HG03565 (cell line): ENCODE data around the gene TERT.
"Not testable (repeated sequence)": the region's sequence is repeated elsewhere in the genome, so short reads cannot be mapped to it uniquely, and the experiment has no call there.

Source experiments
- ATAC-seq: cut with Tn5 transposase; IDR thresholded peaks from one replicate; pipeline ENCODE4 v1.9.1; 2021; ENCODE audit warnings: mild to moderate bottlenecking, moderate library complexity; ENCODE audit not compliant: unreplicated experiment

Gene TERT

GRCh38 chr5:1294835-1295649 is at the start of gene TERT:
Gene TERT, minus strand, starts transcription at chr5:1295068. Its CDS starts 79 bp downstream, at chr5:1294989.
- ATAC-seq = no peak

- peak; percentile 4 for ATAC-seq
These were observed 49.3 kb upstream of the TERT start for GRCh38 chr5:1343931-1344901.

- ATAC-seq = no peak
These were observed 48.5 kb upstream of the TERT start for GRCh38 chr5:1343315-1343751.

GRCh38 chr5:1342711-1343110 is 47.8 kb upstream of the TERT start:
- not testable (repeated sequence) for ATAC-seq

- no peak for ATAC-seq
These were observed 47.4 kb upstream of the TERT start for GRCh38 chr5:1342268-1342667.

- no peak for ATAC-seq
These were observed 47.0 kb upstream of the TERT start for GRCh38 chr5:1341863-1342262.

GRCh38 chr5:1339818-1340210 is 44.9 kb upstream of the TERT start:
- not testable (repeated sequence) for ATAC-seq

GRCh38 chr5:1339139-1339817 is 44.4 kb upstream of the TERT start:
- not testable (repeated sequence) for ATAC-seq

- no peak for ATAC-seq
These were observed 43.7 kb upstream of the TERT start for GRCh38 chr5:1338506-1339070.

- ATAC-seq = no peak
These were observed 43.3 kb upstream of the TERT start for GRCh38 chr5:1338196-1338490.

GRCh38 chr5:1337489-1338195 is 42.8 kb upstream of the TERT start:
- no peak for ATAC-seq

GRCh38 chr5:1336749-1337488 is 42.1 kb upstream of the TERT start:
- no peak for ATAC-seq

- no peak for ATAC-seq
These were observed 41.3 kb upstream of the TERT start for GRCh38 chr5:1336106-1336561.

- ATAC-seq = no peak
These were observed 40.8 kb upstream of the TERT start for GRCh38 chr5:1335540-1336095.

GRCh38 chr5:1334831-1335539 is 40.1 kb upstream of the TERT start:
- ATAC-seq = no peak

- no peak for ATAC-seq
These were observed 39.1 kb upstream of the TERT start for GRCh38 chr5:1333986-1334385.

- ATAC-seq = not testable (repeated sequence)
These were observed 38.4 kb upstream of the TERT start for GRCh38 chr5:1333286-1333685.

GRCh38 chr5:1332461-1333001 is 37.7 kb upstream of the TERT start:
- ATAC-seq = no peak
